K562 (cell line): ENCODE data around the gene NME9. TPM values are rescaled to one million over a fixed set of nuclear protein-coding genes. Genes with fewer than 3 reads are reported as not detected.

Source experiments
- ATAC-seq: fragments of 200-7000 bp; cut with Tn5 transposase; 3 replicates; pipeline ENCODE4 v1.9.1; 2020; ENCODE audit warnings: moderate library complexity
- BruUV-seq: library from RNA; stranded (reverse); fragments of 400-500 nt; replicated peaks from 2 replicates; lab custom pipeline; 2021; lab: Mats Ljungman, UMichigan
- CTCF ChIA-PET: fragments of 300-600 bp; formaldehyde crosslinking; extraction: SDS; loops from one replicate; lab custom pipeline; 2021; ENCODE audit warnings: low intra/inter-chr PET ratio; lab: Yijun Ruan, JAX
- POLR2A ChIA-PET: fragments of 300-600, 350-650 bp; sonication (Branson Sonifier 250); formaldehyde crosslinking; extraction: SDS; loops from one replicate; lab custom pipeline; 2021; ENCODE audit warnings: antibody characterized with exemption, inconsistent platforms; lab: Yijun Ruan, JAX
- DNase-seq, 4 experiments: peaks; one replicate each; pipeline versions ENCODE4 v3.0.0 to v3.0.0-alpha.2; 2011 to 2018; ENCODE audit warnings: low spot score in 3 of 4, mixed read lengths in 3 of 4; ENCODE audit errors: extremely low read depth in 1 of 4
- FAIRE-seq: peaks from 2 replicates; lab custom pipeline; 2011; peaks lifted over from hg19 to GRCh38; lab: Jason Lieb, UNC
- H2AFZ ChIP-seq: 2 replicates; pipeline ENCODE4 v1.6.0; 2011; ENCODE audit warnings: low read depth, low read length, control low read depth, inconsistent platforms
- H3K27ac ChIP-seq: fragments of 200-600 bp; 3 replicates; pipeline ENCODE4 v1.8.0; 2011; ENCODE audit warnings: low read depth, mild to moderate bottlenecking, control low read depth, inconsistent platforms, low read length, moderate library complexity, mixed read lengths; ENCODE audit errors: extremely low read depth
- H3K27me3 ChIP-seq, 2 experiments: fragments of 300-600 bp in 1 of 2; 2 replicates in 1 of 2; 3 replicates in 1 of 2; pipeline versions ENCODE4 v1.6.0 to v1.8.0; 2011; ENCODE audit warnings: inconsistent platforms in 2 of 2, low read length in 2 of 2, mild to moderate bottlenecking in 1 of 2, mixed read lengths in 1 of 2, moderate library complexity in 1 of 2; ENCODE audit not compliant: control insufficient read depth in 2 of 2, insufficient read depth in 2 of 2
- H3K36me3 ChIP-seq: fragments of 300-600 bp; 3 replicates; pipeline ENCODE4 v1.8.0; 2011; ENCODE audit warnings: mild to moderate bottlenecking, low read length, inconsistent platforms; ENCODE audit not compliant: control insufficient read depth, insufficient read depth
- H3K4me1 ChIP-seq, 2 experiments: fragments of 200-600 bp in 1 of 2; replicated peaks in 1 of 2; 2 replicates in 1 of 2; 3 replicates in 1 of 2; pipeline versions ENCODE4 v1.5.1 to v1.8.0; 2011; ENCODE audit warnings: inconsistent platforms in 2 of 2, low read length in 2 of 2, mild to moderate bottlenecking in 1 of 2, mixed read lengths in 1 of 2, moderate library complexity in 1 of 2; ENCODE audit not compliant: control insufficient read depth in 2 of 2, insufficient read depth in 2 of 2
- H3K4me2 ChIP-seq: 2 replicates; pipeline ENCODE4 v1.6.1; 2011; ENCODE audit warnings: low read length, control low read depth, inconsistent platforms, mixed read lengths; ENCODE audit not compliant: insufficient read depth
- H3K4me3 ChIP-seq: fragments of 200-600 bp; sonication (generic), shearing (Covaris generic); 2 replicates; pipeline ENCODE4 v1.5.1; 2016; ENCODE audit warnings: control low read depth, inconsistent platforms
- H3K79me2 ChIP-seq: fragments of 200-600 bp; 3 replicates; pipeline ENCODE4 v1.8.0; 2011; ENCODE audit warnings: low read length, inconsistent platforms; ENCODE audit not compliant: control insufficient read depth, insufficient read depth
- H3K9ac ChIP-seq, 2 experiments: 2 replicates each; pipeline versions ENCODE4 v1.6.0 to v1.6.1; 2011; ENCODE audit warnings: low read depth in 2 of 2, low read length in 2 of 2, control low read depth in 1 of 2, inconsistent platforms in 1 of 2, mild to moderate bottlenecking in 1 of 2, mixed read lengths in 1 of 2; ENCODE audit not compliant: insufficient read depth in 1 of 2
- H3K9me1 ChIP-seq: one replicate; pipeline ENCODE4 v1.6.0; 2011; ENCODE audit warnings: inconsistent platforms, mild to moderate bottlenecking, low read length, moderate library complexity; ENCODE audit not compliant: control insufficient read depth, insufficient read depth
- H3K9me3 ChIP-seq: replicated peaks from 2 replicates; pipeline ENCODE4 v1.5.1; 2011; ENCODE audit warnings: low read depth, low read length, inconsistent platforms; ENCODE audit not compliant: control insufficient read depth, insufficient read depth
- H4K20me1 ChIP-seq: replicated peaks from 2 replicates; pipeline ENCODE4 v1.6.1; 2011; ENCODE audit warnings: low read length, inconsistent platforms, mixed read lengths; ENCODE audit not compliant: control insufficient read depth, insufficient read depth
- BCL6 ChIP-seq: fragments of 250-450 bp; sonication (Bioruptor Pico); IDR thresholded peaks from 2 replicates; pipeline ENCODE4 v1.4.0; 2020
- CCAR2 ChIP-seq: fragments of 200-400 bp; formaldehyde crosslinking; IDR thresholded peaks from 2 replicates; pipeline ENCODE4 v1.6.1; 2017; ENCODE audit warnings: mild to moderate bottlenecking, low read depth, low read length
- CCNT2 ChIP-seq: IDR thresholded peaks from 2 replicates; pipeline ENCODE4 v1.6.1; 2011; ENCODE audit warnings: borderline replicate concordance, low read depth, mild to moderate bottlenecking, moderate library complexity, mixed read lengths, low read length; ENCODE audit not compliant: insufficient read length; ENCODE audit errors: extremely low read depth
- ETS2 ChIP-seq: IDR thresholded peaks from 2 replicates; pipeline ENCODE4 v1.6.1; 2016; ENCODE audit warnings: borderline replicate concordance, missing genetic modification characterization, mild to moderate bottlenecking, moderate library complexity, missing compliant biosample characterization; ENCODE audit not compliant: poor library complexity, severe bottlenecking
- GMEB1 ChIP-seq: fragments of 250-450 bp; sonication (Bioruptor Pico); IDR thresholded peaks from 2 replicates; pipeline ENCODE4 v1.4.0; 2020; ENCODE audit warnings: mild to moderate bottlenecking
- GTF3C2 ChIP-seq: IDR thresholded peaks from 3 replicates; pipeline ENCODE4 v1.6.1; 2011; ENCODE audit warnings: borderline replicate concordance, mild to moderate bottlenecking, moderate library complexity; ENCODE audit not compliant: insufficient read length; ENCODE audit errors: extremely low read depth
- MED1 ChIP-seq: sonication (generic); formaldehyde crosslinking; IDR thresholded peaks from 2 replicates; pipeline ENCODE4 v1.8.1; 2023; ENCODE audit warnings: missing genetic modification reagents, borderline replicate concordance
- MYNN ChIP-seq, 2 experiments: sonication (generic); formaldehyde crosslinking in 1 of 2; IDR thresholded peaks; 2 replicates each; pipeline versions ENCODE4 v1.5.0 to v1.6.1; 2016 to 2020; ENCODE audit warnings: antibody characterized with exemption in 1 of 2, missing genetic modification reagents in 1 of 2
- NCOA2 ChIP-seq, 2 experiments: fragments of 450-650 bp; IDR thresholded peaks; 2 replicates each; pipeline ENCODE4 v1.6.1; 2018; ENCODE audit warnings: mild to moderate bottlenecking in 2 of 2, moderate library complexity in 1 of 2; ENCODE audit not compliant: partially characterized antibody in 2 of 2
- NCOR1 ChIP-seq: fragments of 450-650 bp; IDR thresholded peaks from 2 replicates; pipeline ENCODE4 v1.6.1; 2016; ENCODE audit warnings: mild to moderate bottlenecking, moderate library complexity
- POU5F1 ChIP-seq: fragments of 150-350 bp; IDR thresholded peaks from 2 replicates; pipeline ENCODE4 v1.6.1; 2014; ENCODE audit warnings: borderline replicate concordance, low read length, low read depth, mild to moderate bottlenecking; ENCODE audit not compliant: partially characterized antibody
- SMARCB1 ChIP-seq: IDR thresholded peaks from 2 replicates; pipeline ENCODE4 v1.6.1; 2011; ENCODE audit warnings: improper control_type of control experiment, low read depth; ENCODE audit not compliant: insufficient read length
- TCFL5 ChIP-seq: fragments of 250-450 bp; sonication (Bioruptor Pico); conservative IDR thresholded peaks from 2 replicates; pipeline ENCODE4 v1.6.1; 2021; ENCODE audit warnings: mild to moderate bottlenecking, moderate library complexity, matching md5 sums
- ZKSCAN3 ChIP-seq: fragments of 250-450 bp; sonication (Bioruptor Pico); IDR thresholded peaks from 2 replicates; pipeline ENCODE4 v1.4.0; 2020
- WGBS: fragments of 100-300 bp; shearing (Covaris generic); methylation state at CpG from one replicate; pipeline ENCODE4 v1.1.6; 2016; ENCODE audit warnings: low coverage, mixed read lengths; ENCODE audit not compliant: insufficient coverage; ENCODE audit errors: missing lambda C conversion rate; 5-methylcytosine and 5-hydroxymethylcytosine counted together
- in situ Hi-C: fragments of 300-500 bp; cut with MboI; formaldehyde crosslinking; loops from 4 replicates; pipeline ENCODE4 v1.15.0; 2018; ENCODE audit warnings: inconsistent platforms, mixed read lengths
- intact Hi-C: fragments of 100-400 bp; cut with micrococcal nuclease; formaldehyde crosslinking; loops from 2 replicates; pipeline ENCODE4 v1.14.2; 2022
- polyA plus RNA-seq, 8 experiments: library from polyadenylated mRNA; depleted of rRNA in 4 of 8; stranded (reverse) in 5 of 8; unstranded in 3 of 8; fragments of >200 nt; fragmentation: Nextera tagmentation in 2 of 8; fragmentation: Illumina TruSeq in 1 of 8; extraction: Ambion mirVana in 2 of 8; extraction: Trizol in 1 of 8; gene quantifications; 2 replicates each; pipeline versions ENCODE4 v1.2.1 to v1.2.3, GENCODE V29; 2011 to 2014; ENCODE audit warnings: inconsistent platforms in 1 of 8, missing spikeins in 1 of 8
- total RNA-seq, 7 experiments: library from RNA; depleted of rRNA in 6 of 7; stranded (reverse); fragments of >200 nt in 6 of 7; fragmentation: Illumina TruSeq in 2 of 7; extraction: Trizol in 2 of 7; gene quantifications; 2 replicates each; pipeline versions ENCODE4 v1.2.1 to v1.2.3, GENCODE V29; 2011 to 2021; ENCODE audit warnings: low replicate concordance in 1 of 7
- TF ChIP-seq, protein P1 (sequence below): sonication (generic); formaldehyde crosslinking; IDR thresholded peaks from 2 replicates; pipeline ENCODE4 v1.5.0; 2020; ENCODE audit warnings: missing genetic modification reagents

NME9 gene
- total and polyA plus RNA-seq, 9 of the 15 experiments (the other 6 are each of a cell fraction or from before 2014, with no cell fraction given) = 0.05 to 0.15 (median 0.13) TPM; not detected in 6

DNA sequence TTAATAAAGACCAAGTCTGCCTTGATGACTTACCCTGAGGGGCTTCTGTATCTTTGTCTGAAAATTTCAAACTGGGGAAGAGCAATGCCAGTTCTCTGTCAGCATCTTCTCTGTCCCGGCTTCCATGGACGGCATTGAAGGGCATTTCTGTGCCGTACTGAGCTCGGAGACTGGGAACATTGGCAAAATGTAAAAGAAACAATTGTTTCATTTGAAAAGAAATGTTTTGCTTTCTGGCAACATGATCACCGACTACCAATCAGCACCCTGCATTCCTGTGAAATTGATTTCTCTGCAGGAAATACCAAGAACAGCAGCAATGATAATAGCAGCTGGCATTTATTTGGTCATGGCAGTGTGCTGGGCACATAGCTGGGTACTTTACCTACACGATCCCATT is 26.2 kb downstream of the NME9 start:
- Histone ChIP-seq H3K4me3 (no peak overlapping the region), H3K27ac (no peak overlapping the region), H3K4me1 (peaks cover 0 to 4% of the 10 kb centered on the region in 2 experiments; a peak in 2 of 5 replicates), H2AFZ (no peak overlapping the region), H3K27me3 (no peaks in the 10 kb centered on the region), H3K9me3 (no peaks in the 10 kb centered on the region), H3K9ac (no peak overlapping the region), H3K9me1 (no peaks in the 10 kb centered on the region), H3K36me3 (0 out of 3 replicates have a peak, but pooled peaks cover 3% of the 10 kb centered on the region), H3K79me2 (no peaks in the 10 kb centered on the region), H4K20me1 (no peaks in the 10 kb centered on the region), H3K4me2 (no peak overlapping the region)
- POLR2A ChIA-PET = no interaction called here
- in situ Hi-C loops = no loop called here
- DNase-seq (no peak), FAIRE-seq (no peak), ATAC-seq (no peak)
- CTCF ChIA-PET = no interaction called here
- WGBS = 58% methylated on average over 6 of the region's 6 CpGs
- BruUV-seq = no TSS peak
- intact Hi-C loops = no loop called here
- TF ChIP-seq MYNN (IDR thresholded peaks at IDR 0.05) (no peak), MYNN (CRISPR knock-in tag; IDR thresholded peaks at IDR 0.05) (no peak), GTF3C2 (no peak), CCAR2 (no peak), ZKSCAN3 (no peak), POU5F1 (no peak), NCOR1 (no peak), TCFL5 (CRISPR knock-in tag) (no peak), GMEB1 (CRISPR knock-in tag) (no peak), BCL6 (CRISPR knock-in tag) (no peak), CCNT2 (no peak), NCOA2 (IDR thresholded peaks at IDR 0.05; ENCODE audit: partially characterized antibody in 2 of 2) (no peak), MED1 (CRISPR knock-in tag) (no peak), SMARCB1 (no peak), ETS2 (no peak)
- TF ChIP-seq, protein P1, sequence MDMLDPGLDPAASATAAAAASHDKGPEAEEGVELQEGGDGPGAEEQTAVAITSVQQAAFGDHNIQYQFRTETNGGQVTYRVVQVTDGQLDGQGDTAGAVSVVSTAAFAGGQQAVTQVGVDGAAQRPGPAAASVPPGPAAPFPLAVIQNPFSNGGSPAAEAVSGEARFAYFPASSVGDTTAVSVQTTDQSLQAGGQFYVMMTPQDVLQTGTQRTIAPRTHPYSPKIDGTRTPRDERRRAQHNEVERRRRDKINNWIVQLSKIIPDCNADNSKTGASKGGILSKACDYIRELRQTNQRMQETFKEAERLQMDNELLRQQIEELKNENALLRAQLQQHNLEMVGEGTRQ = no peak
